GM18511 (cell line): ENCODE results near the gene MYLK.

Experiments
- ATAC-seq: cut with Tn5 transposase; IDR thresholded peaks from one replicate; pipeline ENCODE4 v1.9.1; 2021; ENCODE audit warnings: mild to moderate bottlenecking, moderate library complexity; ENCODE audit not compliant: unreplicated experiment

The MYLK gene

GRCh38 chr3:123653221-123653682 lies 230.9 kb downstream of the MYLK start:
- no peak for ATAC-seq

DNA sequence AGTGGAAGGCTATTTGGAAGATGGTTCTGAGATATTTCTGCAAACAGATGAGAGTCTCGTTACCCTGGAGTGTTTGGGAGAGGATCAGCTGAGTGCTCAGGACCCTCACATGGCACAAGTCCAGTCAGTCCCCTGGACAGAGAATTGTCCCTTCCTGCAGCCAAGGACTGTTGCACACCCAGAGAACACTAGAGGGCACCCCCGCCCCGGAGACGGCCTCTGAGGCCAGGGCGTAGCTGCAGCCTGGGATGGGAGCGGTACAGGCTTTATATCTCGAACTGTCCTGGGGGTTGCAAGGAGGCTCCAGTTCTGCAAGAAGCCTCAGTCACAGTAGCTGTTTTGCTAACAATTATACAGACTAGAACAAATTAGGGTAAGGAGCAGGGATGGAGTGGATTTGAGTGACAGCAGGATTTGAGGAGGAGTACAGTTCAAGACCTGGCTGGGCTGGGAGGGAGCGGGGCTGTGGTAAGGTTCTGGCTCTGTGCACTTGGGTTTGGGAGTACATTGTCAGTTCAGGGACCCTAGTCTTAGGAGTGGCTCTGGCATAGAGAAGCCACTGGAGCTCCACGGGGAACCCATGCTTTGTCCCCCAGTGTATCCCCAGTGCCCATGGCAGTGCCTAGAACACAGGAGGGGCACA lies 231.7 kb downstream of the MYLK start:
- peak; percentile 64 for ATAC-seq

DNA sequence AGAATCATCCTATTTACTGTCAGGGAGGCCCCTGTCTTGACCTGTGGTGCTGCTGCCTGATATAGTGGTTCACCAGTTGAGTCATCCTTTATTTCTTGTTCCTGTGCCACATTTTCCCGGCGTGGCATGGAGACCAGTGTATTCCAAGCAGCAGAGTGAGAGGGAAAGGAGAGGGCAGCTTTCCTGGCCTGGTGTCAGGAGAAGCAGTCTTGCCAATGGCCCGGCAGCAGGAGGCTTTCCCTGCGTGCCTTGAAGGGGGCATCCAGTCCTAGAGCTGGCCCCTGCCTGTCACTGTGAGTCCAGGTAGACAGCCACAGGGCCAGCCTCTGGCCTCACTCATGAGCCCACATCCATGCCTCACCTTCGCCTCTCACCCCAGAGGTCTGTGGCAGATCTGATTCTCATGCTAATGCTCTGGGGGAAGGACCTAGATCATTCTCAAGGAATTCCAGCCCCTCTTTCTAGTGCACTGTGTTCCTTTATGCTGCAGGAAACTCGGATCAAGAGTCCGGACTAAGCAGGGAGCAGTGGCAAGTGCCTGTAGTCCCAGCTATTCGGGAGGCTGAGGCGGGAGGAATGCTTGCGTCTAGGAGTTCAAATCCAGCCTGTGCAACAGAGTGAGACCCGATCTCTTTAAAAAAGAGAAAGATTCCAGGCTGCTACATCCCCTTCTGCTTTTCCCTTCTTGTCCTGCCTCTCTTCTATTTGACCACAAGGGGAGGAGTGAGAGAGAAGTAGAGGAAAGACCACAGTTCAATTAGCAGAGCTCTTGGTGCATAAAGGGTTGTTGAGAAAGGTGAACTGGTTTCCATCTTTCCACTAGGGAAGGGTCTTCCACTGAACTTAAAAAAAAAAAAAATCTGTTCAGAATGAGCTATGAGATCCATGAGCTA lies 232.4 kb downstream of the MYLK start:
- no peak for ATAC-seq

DNA sequence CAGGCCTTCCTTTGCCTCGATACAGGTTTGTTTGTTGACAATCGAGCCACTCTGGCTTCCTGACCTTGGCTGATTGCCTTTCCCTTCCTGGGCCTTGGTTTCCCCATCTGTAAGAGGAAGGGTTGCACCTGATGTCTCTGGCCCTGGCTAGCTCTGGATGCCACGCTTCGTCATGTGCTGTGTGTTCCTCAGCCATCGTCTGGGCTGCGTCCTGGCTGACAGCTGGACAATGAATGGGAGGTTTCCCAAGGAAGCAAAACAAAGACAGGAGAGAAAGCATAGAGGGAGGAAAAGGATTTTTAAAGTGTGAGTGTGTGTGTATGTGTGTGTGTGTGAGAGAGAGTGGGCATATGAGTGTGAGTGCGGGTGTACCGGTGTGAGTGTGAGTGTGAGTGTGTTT lies 234.0 kb downstream of the MYLK start:
- no peak for ATAC-seq

DNA sequence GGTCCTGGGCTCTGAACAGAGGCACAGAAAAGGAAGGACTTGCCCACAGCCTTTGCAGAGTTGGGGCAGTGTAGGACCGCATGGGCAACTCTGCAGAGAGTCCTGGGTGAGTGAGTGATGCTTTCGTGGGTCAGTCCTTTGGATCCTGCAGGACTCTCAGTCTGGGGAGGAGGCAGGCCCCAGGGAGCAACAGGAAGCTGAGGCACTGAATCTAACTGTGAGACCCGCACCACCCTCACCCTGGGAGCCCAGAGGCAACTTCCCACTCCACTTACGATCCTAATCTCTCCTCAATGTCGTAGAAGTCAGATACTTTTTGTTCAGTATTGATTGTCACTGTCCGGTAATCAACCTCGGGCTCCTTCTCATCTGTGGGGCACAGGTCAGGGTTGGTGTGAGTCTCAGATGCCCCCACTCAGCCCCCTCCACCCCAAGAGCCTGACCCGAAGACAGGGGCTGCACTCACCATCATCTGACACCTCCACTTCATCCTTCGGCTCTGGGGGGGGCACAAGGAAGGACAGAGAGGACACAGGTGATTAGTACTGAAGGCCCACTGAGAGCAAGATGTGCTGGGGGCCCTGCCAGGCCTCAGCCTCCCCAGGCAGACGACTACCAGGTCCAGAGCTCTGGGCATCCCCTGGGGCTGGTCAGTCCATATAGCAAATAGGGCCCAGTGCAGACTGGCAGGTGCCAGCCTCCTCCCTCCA lies 235.3 kb downstream of the MYLK start:
- no peak for ATAC-seq

GRCh38 chr3:123644358-123644757 lies 239.8 kb downstream of the MYLK start:
- no peak for ATAC-seq

DNA sequence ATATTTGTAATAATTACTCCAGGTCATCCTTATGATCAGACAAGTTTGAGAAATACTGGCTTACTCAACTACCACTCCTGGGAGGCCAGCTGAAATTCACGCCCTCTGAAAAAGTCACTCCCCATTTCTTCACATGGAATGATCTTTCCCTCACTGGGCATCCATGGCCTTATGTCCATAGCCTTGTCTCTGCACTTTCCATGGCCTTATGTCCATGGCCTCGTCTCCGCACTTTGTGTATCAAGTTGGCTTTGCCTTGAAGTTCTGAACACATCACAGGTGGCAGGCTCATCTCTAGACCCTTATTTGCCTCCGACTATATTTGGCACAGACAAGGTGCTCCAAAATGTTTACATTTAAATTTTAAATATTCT lies 241.2 kb downstream of the MYLK start:
- no peak for ATAC-seq

DNA sequence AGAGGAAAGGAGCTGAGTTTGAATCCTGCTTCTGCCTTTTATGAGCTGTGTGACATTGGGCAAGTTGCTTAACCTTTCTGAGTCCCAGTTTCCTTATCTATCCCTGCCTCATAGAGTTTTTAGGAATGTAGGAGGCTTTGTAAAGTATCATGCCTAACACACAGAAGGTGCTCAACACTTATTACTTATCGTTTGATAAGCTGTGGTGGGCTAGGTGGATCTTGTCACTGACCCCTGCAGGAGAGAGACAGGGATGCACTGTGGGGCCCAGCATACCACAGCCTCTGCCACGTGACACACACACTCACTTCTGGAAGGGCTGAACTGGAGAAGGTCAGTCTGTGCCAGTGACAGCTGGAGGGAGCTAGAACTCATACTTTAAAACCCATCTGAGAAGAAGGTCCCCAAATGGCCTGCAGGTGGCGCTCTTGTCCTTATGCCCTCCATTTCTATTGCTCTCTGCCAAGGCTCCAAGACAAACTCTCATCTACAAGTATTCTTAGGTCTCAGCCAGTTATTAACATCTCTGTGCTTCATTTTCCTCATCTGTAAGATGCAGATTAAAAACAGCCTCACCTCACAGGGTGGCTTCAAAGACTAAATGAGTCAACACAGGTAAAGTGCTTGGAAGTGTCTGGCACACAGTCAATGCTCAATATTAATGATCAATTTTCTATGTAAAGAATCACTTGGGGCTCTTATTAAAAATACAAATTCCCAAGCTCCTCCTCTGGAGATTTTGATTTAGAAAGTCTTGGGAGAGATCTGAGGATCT lies 241.8 kb downstream of the MYLK start:
- ATAC-seq: peak; percentile 83

- no peak for ATAC-seq
Observed at GRCh38 chr3:123641505-123641904, 242.6 kb downstream of the MYLK start.

- no peak for ATAC-seq
Observed at GRCh38 chr3:123640740-123641462, 243.2 kb downstream of the MYLK start.

DNA sequence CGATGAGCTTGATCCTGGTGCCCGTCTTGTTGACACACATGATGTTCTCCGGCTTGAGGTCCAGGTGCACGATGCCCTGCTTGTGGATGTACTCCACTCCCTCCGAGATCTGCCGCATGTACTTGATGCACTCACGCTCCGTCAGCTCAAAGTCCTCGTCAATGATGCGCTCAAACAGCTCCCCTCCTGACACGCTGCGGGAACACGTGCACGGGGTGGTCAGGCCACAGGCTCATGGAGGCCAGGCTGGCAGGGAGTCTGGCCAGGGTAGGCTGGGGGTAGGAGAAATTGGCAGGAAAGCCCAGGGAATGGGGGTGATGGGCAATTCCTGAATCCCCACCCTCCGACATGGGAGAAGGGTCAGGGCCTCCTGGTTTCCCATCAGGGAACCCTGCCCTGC lies 243.8 kb downstream of the MYLK start:
- no peak for ATAC-seq

DNA sequence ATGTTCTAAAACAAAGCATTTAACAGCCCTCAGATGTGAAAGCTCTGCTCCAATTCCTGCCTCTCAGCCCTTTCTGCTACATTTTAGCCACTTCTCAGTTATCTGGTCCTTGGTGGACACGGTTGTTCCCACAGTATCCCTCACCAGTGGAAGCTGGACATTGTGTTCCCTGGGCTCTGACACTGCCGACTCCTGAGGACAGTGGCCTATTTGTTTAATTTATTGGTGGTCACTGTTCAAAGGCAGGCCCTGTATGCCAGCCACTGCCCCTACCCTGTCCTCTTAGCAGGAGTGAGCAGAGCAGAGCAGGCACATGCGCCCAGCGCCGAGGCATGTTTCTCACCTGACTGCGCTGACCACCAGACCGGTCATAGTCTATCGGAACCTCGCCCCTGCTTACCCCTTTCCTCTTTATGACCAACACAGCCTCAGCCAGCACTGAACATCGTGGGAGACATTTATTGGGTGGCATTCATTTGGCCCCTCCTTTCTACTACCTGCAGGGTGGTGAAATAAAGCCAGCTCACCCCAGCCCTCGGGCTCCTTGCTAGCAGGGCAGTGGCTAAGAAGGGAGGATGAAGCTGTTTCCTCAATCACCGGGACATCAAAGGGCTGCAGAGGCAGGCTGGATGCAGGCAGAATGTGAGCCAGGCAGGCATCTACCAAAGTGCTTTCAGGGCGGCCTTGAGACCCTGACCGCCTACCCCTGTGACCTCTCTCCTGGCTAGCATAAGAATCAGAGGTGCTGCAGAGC lies 245.0 kb downstream of the MYLK start:
- ATAC-seq: no peak

DNA sequence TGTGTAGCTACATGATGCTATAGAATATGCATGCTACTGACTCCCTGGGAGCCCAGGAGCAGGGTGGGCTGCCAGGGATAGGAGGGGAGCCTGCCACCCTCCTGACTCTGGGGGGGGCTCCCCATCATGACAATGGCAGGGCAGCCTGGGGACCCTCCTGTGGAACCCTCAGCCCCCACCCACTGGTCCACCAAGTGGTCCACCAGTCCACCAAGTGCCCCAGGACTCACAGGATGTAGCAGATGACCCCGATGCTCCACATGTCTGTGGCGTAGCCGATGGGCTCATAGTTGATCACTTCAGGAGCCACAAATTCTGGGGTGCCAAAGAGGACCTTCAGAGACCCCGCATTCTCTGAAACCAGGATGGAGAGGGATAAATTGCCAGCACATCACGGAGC lies 246.3 kb downstream of the MYLK start:
- no peak for ATAC-seq

GRCh38 chr3:123637131-123637530 lies 247.0 kb downstream of the MYLK start:
- no peak for ATAC-seq

- ATAC-seq: no peak
Observed at GRCh38 chr3:123636431-123636841, 247.7 kb downstream of the MYLK start.

DNA sequence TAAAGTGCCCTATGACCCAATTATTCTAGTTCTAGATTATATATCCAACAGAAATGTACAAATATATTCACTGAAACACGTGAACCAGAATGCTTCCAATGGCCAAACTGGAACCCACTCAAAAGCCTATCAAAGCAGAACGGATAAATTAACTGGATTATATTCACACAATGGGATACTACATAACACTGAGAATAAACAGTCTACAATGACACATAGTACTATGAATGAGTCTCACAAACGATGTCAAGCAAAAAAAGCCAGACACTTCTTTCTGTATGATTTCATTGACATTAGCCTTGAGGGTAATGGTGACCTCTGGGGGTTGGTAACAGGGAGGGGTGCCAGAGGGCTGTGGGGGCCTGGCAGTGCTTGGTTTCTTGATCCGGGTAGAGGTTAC lies 248.4 kb downstream of the MYLK start:
- no peak for ATAC-seq

DNA sequence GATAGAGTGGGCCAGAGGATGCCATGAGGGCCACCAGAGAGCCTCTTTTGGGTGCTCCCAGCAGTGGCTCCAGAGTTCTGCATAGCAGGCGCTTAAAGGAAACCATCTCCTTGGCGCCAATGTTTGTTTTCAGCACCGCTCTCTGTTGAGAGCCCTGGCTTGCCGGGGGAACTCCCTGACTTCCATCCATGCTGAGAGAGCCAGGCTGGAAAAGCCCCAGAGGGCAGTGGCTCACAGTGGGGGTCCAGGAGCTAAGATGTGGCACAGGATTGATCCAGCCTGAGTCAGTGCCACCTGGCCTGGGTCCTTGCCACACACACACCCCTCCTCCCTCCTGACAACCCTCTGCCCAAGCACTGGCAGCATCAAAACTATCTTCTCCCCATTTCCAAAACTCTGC lies 248.9 kb downstream of the MYLK start:
- no peak for ATAC-seq

- ATAC-seq: no peak
Observed at GRCh38 chr3:123634149-123635051, 249.7 kb downstream of the MYLK start.

- no peak for ATAC-seq
Observed at GRCh38 chr3:123633530-123633929, 250.6 kb downstream of the MYLK start.
